Measurements from ENCODE around the gene MR1.

GRCh38 chr1:181092883-181093458, 59.2 kb downstream of the MR1 start:
- TF ChIP-seq, protein P1, sequence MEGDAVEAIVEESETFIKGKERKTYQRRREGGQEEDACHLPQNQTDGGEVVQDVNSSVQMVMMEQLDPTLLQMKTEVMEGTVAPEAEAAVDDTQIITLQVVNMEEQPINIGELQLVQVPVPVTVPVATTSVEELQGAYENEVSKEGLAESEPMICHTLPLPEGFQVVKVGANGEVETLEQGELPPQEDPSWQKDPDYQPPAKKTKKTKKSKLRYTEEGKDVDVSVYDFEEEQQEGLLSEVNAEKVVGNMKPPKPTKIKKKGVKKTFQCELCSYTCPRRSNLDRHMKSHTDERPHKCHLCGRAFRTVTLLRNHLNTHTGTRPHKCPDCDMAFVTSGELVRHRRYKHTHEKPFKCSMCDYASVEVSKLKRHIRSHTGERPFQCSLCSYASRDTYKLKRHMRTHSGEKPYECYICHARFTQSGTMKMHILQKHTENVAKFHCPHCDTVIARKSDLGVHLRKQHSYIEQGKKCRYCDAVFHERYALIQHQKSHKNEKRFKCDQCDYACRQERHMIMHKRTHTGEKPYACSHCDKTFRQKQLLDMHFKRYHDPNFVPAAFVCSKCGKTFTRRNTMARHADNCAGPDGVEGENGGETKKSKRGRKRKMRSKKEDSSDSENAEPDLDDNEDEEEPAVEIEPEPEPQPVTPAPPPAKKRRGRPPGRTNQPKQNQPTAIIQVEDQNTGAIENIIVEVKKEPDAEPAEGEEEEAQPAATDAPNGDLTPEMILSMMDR (IDR thresholded peaks at IDR 0.05) = no peak
- TF ChIP-seq POLR2A (IDR thresholded peaks at IDR 0.05) = no peak

All from Peyer's patch (tissue), 4 donors.